ENCODE results near the gene KCND3. TPM values are rescaled to one million over a fixed set of nuclear protein-coding genes. Genes with fewer than 3 reads are reported as not detected.
"Not testable (repeated sequence)": the region's sequence is repeated elsewhere in the genome, so short reads cannot be mapped to it uniquely, and the experiment has no call there.

KCND3 gene
- total RNA-seq, 1 experiment from 2014 or later, result not detected

GRCh38 chr1:111746614-111746999 is 242.9 kb downstream of the KCND3 start:
- Mint-ChIP-seq H3K27ac (ENCODE audit: low read depth, unreplicated experiment) (no peak overlapping the region), H3K9me3 (ENCODE audit: unreplicated experiment) (no peaks in the 10 kb centered on the region), H3K27me3 (ENCODE audit: insufficient read depth, unreplicated experiment) (no peaks in the 10 kb centered on the region), H3K4me3 (ENCODE audit: unreplicated experiment) (no peak overlapping the region), H3K4me1 (ENCODE audit: insufficient read depth, unreplicated experiment) (no peaks in the 10 kb centered on the region), H3K36me3 (ENCODE audit: insufficient read depth, unreplicated experiment) (no peaks in the 10 kb centered on the region)
- POLR2A ChIA-PET, result interaction anchor here (0.9 to 1.1 kb wide), 2 partner anchors 8 to 238 kb away, joined by 3 to 5 read pairs; partner anchors contain the start of gene INKA2
- CTCF ChIA-PET, result interaction anchor here (0.6 to 4.4 kb wide), 11 partner anchors 7 to 309 kb away, joined by 3 to 39 read pairs (median 4); partner anchors contain the start of gene INKA2
- TF ChIP-seq CTCF (IDR thresholded peaks at IDR 0.05; ENCODE audit: unreplicated experiment), result no peak
- BruUV-seq (replicated peaks), result no TSS peak
- no peak for DNase-seq (ENCODE audit: unreplicated experiment)
- intact Hi-C loops (cut with micrococcal nuclease), result loop anchor here (2.0 kb wide), 1 partner anchor 266 kb away; no protein-coding TSS in a partner anchor

GRCh38 chr1:111745675-111746613 is 243.5 kb downstream of the KCND3 start:
- intact Hi-C loops (cut with micrococcal nuclease), result loop anchor here (2.0 kb wide), 1 partner anchor 265 kb away; no protein-coding TSS in a partner anchor
- no TSS peak for BruUV-seq (replicated peaks)
- no peak for DNase-seq (ENCODE audit: unreplicated experiment)
- Mint-ChIP-seq H3K4me1 (ENCODE audit: insufficient read depth, unreplicated experiment) (no peaks in the 10 kb centered on the region), H3K27ac (ENCODE audit: low read depth, unreplicated experiment) (no peak overlapping the region), H3K4me3 (ENCODE audit: unreplicated experiment) (no peak overlapping the region), H3K27me3 (ENCODE audit: insufficient read depth, unreplicated experiment) (no peaks in the 10 kb centered on the region), H3K9me3 (ENCODE audit: unreplicated experiment) (no peaks in the 10 kb centered on the region), H3K36me3 (ENCODE audit: insufficient read depth, unreplicated experiment) (no peaks in the 10 kb centered on the region)
- no peak for TF ChIP-seq CTCF (IDR thresholded peaks at IDR 0.05; ENCODE audit: unreplicated experiment)
- CTCF ChIA-PET, result interaction anchor here (0.7 to 4.4 kb wide), 8 partner anchors 9 to 247 kb away, joined by 3 to 39 read pairs (median 8); no protein-coding TSS in a partner anchor
- POLR2A ChIA-PET, result no interaction called here

GRCh38 chr1:111743679-111744101 is 245.8 kb downstream of the KCND3 start:
- no peak for TF ChIP-seq CTCF (IDR thresholded peaks at IDR 0.05; ENCODE audit: unreplicated experiment)
- no peak overlapping the region for H3K27ac Mint-ChIP-seq (ENCODE audit: low read depth, unreplicated experiment)
- BruUV-seq (replicated peaks), result no TSS peak
- no peak overlapping the region for H3K4me3 Mint-ChIP-seq (ENCODE audit: unreplicated experiment)
- POLR2A ChIA-PET, result interaction anchor here (0.8 to 1.1 kb wide), 2 partner anchors 11 to 29 kb away, joined by 3 read pairs; no protein-coding TSS in a partner anchor
- H3K36me3 Mint-ChIP-seq (ENCODE audit: insufficient read depth, unreplicated experiment), result no peaks in the 10 kb centered on the region
- no peaks in the 10 kb centered on the region for H3K27me3 Mint-ChIP-seq (ENCODE audit: insufficient read depth, unreplicated experiment)
- CTCF ChIA-PET, result interaction anchor here (0.6 to 2.6 kb wide), 6 partner anchors 11 to 236 kb away, joined by 3 to 17 read pairs (median 6); no protein-coding TSS in a partner anchor
- no peak for DNase-seq (ENCODE audit: unreplicated experiment)
- peaks cover 5% of the 10 kb centered on the region for H3K4me1 Mint-ChIP-seq (ENCODE audit: insufficient read depth, unreplicated experiment)
- intact Hi-C loops (cut with micrococcal nuclease), result no loop called here
- no peaks in the 10 kb centered on the region for H3K9me3 Mint-ChIP-seq (ENCODE audit: unreplicated experiment)

- BruUV-seq (replicated peaks), result no TSS peak
Observed at GRCh38 chr1:111742938-111743549, 246.4 kb downstream of the KCND3 start.

GRCh38 chr1:111742292-111742691 is 247.2 kb downstream of the KCND3 start:
- H3K9me3 Mint-ChIP-seq (ENCODE audit: unreplicated experiment); H3K36me3 Mint-ChIP-seq (ENCODE audit: insufficient read depth, unreplicated experiment); BruUV-seq (replicated peaks); intact Hi-C loops (cut with micrococcal nuclease); DNase-seq (ENCODE audit: unreplicated experiment); H3K27ac Mint-ChIP-seq (ENCODE audit: low read depth, unreplicated experiment); H3K27me3 Mint-ChIP-seq (ENCODE audit: insufficient read depth, unreplicated experiment); H3K4me3 Mint-ChIP-seq (ENCODE audit: unreplicated experiment): not testable (repeated sequence)
- ChIA-PET CTCF (interaction anchor here (0.6 to 1.0 kb wide), 2 partner anchors 26 to 270 kb away, joined by 3 to 4 read pairs; no protein-coding TSS in a partner anchor), POLR2A (interaction anchor here (1.0 kb wide), 1 partner anchor 39 kb away, joined by 3 read pairs; no protein-coding TSS in a partner anchor)
- H3K4me1 Mint-ChIP-seq (ENCODE audit: insufficient read depth, unreplicated experiment), result peaks cover 14% of the 10 kb centered on the region

More at GRCh38 chr1:111742938-111743549, 246.4 kb downstream of the KCND3 start:
- no peak for TF ChIP-seq CTCF (IDR thresholded peaks at IDR 0.05; ENCODE audit: unreplicated experiment)
- Mint-ChIP-seq H3K9me3 (ENCODE audit: unreplicated experiment) (no peaks in the 10 kb centered on the region), H3K4me3 (ENCODE audit: unreplicated experiment) (no peak overlapping the region), H3K4me1 (ENCODE audit: insufficient read depth, unreplicated experiment) (peaks cover 7% of the 10 kb centered on the region), H3K27ac (ENCODE audit: low read depth, unreplicated experiment) (no peak overlapping the region), H3K27me3 (ENCODE audit: insufficient read depth, unreplicated experiment) (no peaks in the 10 kb centered on the region), H3K36me3 (ENCODE audit: insufficient read depth, unreplicated experiment) (no peaks in the 10 kb centered on the region)
- intact Hi-C loops (cut with micrococcal nuclease), result no loop called here
- no peak for DNase-seq (ENCODE audit: unreplicated experiment)
- ChIA-PET CTCF (interaction anchor here (0.6 to 1.3 kb wide), 4 partner anchors 27 to 271 kb away, joined by 3 to 7 read pairs (median 5); no protein-coding TSS in a partner anchor), POLR2A (no interaction called here)

Measured in MCF 10A (cell line).